IPS-18c (cell line): ENCODE measurements around the gene CSNK1D.

Source experiments
- H3K4me3 ChIP-seq: 2 replicates; pipeline ENCODE4 v1.7.0; 2013; ENCODE audit warnings: low read depth, mild to moderate bottlenecking, low read length, moderate library complexity; ENCODE audit not compliant: insufficient read depth
- H3K9me3 ChIP-seq: one replicate; pipeline ENCODE4 v1.6.1; 2013; ENCODE audit warnings: mild to moderate bottlenecking, low read length, moderate library complexity; ENCODE audit not compliant: control insufficient read depth, insufficient read depth

Gene CSNK1D

DNA sequence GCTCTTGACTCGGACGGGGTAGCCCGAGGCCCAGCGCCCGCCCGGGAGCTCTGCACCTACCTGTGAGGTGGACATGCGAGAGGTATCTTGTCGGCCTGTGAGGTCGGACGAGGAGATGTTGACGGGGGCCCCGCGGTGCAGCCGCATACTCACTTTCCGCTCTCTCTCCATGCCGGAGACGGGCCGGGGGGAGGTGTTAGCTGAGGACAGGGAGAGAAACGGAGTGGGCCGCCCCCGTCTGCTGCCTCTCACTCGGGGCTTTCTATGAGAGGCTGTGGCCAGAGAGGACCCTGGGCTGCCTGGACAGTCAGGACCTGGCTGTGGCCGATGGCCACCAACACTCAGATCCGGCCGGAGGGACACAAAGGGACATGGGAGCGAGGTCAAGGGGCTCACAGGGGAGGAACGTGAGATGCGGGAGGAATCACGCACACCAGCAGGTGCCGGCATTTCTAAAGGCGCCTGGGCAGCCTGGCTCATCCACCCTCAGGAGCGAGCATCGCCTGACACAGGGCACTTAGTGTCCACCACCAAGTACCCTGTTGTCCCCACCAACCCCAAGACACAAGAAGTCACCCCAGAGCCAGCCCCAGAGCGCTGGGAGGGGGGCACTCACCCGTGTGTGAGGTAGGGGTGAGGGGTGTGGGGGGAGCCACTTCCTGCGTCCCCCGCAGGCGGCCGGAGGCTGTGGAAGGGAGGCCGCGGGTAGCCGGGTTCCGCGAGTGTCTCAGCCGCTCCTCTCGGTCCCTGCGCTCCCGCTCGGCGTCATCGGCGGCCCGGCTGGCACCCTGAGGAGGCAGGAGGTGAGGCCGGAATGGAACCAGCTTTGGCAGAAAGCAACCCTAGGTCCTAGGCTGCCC is 24.5 kb downstream of the CSNK1D start:
- H3K9me3 ChIP-seq = no peaks in the 10 kb centered on the region
- H3K4me3 ChIP-seq = no peak overlapping the region

DNA sequence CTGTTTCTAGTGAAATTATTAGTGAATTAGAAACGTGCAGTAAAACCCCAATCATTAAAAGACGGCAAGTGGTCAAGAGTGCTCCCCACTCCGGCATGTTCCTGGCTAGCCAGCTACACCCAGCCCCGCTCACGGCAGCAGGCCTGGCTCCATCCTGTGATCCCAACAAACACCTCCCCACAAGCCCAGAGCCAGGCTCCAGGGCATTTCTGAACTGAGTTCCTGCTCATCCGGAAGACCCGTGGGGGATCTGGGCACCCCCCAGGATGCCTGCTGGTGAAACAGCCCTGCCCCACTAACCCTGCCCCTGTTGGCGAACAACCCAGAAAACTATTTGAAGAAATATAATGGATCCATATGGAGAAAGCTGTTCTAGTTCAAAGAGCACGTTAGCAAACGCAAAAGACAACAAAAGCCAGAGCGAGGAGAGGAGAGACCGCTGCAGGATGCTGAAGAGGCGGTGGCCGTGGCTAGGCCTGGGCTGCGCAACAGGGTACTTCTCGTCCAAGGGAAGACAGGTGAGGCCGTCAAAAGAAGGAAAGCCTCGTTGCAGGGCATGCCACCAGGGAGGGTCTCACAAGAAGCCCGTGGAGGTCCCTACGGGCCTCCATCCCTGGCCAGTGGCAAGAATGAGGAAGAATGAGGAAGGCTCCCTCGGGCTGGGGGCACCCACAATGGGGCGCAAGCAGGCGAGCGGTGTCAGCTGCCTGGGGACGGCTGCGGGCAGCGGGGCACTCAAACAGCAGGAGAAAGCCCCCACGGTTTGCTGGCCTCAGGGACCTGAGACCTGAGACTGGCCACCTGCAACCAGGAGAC is 25.4 kb downstream of the CSNK1D start:
- Histone ChIP-seq H3K4me3 (no peak overlapping the region), H3K9me3 (no peaks in the 10 kb centered on the region)

DNA sequence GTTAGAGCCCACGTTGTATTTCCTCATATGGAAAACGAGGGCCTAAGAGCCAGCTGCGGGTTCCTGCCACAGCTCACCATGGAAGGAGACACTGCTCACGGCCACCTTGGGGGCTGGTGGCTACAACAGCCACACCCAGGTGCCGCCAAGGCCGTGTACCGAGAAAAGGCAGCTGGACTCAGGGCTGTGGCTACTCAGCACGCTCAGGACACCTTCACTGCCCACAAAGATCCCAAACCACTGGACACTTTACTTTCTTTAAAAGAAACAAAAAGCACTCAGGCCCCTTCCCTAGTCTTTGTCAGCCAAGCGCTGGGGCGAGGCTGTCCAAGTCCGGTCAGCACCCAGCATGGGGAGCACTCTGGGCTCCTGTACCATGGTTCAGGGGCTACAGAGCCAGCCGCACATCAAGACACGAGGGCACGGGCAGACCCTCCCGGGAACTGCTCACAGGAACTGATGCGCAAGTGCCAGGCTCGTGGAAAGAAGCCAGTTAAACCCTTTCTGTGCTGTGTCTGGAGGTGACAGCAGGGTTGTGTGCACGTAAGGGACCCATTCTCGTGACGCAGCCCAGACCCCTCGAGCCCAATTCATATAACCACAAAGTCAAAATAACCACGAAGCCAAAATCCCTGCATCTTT is 26.2 kb downstream of the CSNK1D start:
- H3K4me3 ChIP-seq = no peak overlapping the region
- H3K9me3 ChIP-seq = no peaks in the 10 kb centered on the region

DNA sequence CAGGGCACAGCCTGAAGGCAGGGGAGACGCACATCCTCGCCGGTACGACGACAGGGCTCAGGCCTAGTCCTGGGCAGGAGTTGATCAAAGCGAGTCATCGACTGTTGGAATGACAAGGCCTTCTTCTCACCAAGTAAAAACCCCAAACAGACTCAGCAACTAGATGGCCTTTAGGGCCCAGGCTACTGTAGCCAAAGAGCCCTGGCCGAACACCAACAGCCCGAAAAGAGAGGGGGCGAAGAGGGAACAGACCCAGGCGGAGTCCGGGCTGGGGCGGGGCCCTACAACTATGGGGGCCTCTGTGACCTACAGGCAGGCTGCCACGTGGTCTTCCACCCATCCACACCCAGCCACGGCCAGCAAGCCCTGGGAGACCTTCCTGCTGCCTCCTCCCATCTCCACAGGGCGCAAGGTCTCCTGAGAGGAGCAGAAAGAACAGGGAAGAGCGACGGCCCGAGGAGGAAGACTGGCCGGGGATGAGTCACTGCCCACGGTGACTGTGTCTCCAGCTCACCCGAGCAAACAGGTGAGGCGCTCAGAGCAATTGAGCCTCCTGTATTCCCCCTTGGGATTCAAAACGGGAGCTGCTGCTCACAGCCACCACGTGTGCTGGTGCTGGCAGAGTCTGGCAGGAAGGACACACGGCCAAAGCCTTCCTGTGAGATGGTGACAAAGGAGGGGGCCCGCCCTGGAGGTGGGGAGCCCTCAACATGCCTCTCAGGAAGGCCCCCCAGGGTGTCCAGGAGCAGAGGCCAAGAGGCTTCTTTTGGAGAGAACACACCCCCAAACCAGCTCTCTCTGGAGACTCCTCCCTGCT is 26.9 kb downstream of the CSNK1D start:
- Histone ChIP-seq H3K4me3 (no peak overlapping the region), H3K9me3 (no peaks in the 10 kb centered on the region)

DNA sequence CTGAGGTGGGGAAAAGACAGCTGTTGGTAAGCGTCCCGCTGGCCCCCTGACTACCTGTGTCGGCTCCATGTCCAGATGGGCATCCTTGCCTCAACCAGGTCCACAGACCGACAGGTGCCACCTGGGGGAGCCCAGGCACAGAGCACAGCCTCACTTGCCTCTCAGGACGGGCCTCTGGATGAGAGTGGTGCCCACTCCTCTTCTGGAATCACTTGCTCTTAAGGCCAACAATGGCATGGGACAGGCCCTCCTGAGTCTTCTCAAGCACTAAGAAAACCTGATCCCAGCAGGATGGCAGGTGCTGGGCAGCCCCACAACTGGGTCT is 27.5 kb downstream of the CSNK1D start:
- Histone ChIP-seq H3K4me3 (no peak overlapping the region), H3K9me3 (no peaks in the 10 kb centered on the region)

DNA sequence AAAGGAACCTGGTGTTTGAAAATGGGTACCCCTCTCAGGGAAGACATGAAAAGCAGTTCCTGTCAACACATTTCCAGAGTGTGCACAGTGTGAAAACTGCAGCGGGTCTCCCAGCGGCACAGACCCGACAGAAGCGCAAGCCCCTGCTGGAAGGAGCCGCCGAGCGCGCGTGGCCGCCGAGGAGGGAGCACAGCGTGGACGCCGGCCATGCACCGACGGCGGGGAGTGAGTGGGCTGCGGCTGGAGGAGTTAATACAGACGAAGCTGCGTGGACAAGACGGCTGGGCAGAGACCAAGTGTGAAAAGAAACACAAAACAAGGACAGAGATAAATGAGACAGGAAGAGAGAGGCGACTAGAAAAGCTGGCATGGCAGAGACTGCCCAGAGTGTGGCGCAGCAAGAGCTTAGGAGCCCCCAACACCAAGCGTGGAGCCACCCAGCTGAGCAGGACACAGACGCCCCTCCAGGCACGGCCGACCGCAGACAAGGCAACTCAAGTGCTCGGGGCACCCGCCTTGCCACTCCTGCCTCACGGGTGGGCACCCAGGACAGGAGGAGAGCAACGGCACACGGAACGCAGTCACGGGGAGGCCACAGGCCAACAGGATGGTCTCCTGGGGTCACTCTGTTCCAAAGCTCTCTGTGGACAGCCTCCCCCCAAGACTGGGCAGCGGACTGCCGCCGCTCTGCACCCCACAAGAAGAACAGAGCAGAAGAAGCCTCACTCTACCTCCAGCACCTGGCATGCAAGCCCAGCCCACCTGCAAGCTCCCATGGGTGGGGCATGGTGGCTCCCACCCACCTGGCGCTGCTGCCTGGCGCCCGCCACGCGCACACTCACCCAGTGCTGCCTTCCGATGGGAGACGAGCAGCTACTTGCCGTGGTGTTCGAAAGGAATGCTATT is 28.1 kb downstream of the CSNK1D start:
- Histone ChIP-seq H3K4me3 (no peak overlapping the region), H3K9me3 (no peaks in the 10 kb centered on the region)

DNA sequence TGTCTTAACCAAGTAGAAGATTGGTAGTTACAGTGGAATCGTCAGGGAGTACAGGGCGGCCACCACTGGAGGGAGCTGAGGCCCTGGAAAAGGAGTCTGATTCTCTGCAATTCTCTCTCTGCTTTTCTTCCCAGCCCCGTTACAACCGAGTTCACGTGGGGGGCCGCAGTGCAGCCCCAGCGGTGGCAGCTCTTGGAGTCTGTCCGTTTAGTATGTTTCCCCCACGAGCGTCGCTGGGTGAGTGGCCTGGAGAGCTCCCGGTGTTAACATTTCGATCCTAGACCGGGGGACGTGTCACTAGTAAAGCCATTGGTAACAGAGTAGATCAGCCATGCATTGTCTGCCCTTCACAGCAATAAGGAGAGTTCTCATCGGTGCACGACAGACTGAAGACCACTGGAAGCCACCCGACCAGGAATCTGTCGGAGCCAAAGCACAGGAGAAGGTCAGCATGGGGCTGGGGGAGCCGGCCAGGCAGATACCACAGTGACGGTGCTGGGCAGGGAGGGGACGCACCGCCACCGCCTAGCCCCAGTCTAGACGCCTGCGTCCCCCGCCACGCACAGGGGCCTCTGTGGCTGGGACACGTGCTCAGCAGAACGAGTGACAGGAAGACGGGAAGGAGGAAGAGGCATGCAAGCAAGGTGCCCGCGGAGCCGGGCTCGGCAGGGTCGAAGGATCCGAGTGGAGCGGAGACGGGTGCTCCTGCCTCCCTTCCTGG is 28.9 kb downstream of the CSNK1D start:
- H3K4me3 ChIP-seq = no peak overlapping the region
- H3K9me3 ChIP-seq = no peaks in the 10 kb centered on the region

DNA sequence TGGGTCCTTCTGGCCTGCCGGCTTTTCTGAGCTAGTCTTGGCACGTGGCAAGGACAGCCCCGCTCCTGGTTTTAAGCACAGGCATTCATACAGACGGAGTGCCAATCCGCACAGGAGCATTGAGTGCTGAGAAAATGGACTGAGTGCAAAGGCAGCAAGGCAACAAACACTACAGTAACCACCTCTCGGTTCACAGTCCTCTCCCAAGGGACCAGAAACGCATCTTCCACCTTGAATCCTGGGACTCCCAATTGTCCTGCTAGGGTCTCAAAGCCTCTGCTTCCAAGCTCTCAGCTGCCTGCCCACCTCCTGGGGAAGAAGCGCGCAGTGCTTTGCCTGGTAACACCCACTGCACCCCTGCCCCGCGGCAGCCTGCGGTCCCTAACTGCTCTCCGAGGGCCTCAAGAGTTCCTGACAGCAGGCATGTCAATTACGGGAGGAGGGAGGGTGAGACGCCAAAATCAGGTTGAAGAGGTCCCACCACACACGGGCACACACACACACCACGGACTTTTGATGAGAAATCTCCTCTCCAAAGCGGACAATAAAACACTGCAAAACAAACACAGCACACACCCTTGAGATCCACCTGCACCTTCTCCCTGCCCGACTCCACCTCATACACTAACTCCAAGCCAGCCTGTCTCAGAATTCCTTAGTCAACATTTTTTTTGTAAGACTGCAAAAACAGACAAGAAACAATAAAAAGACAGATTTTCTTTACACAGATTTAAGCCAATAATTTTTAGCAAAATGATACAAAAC is 29.7 kb downstream of the CSNK1D start:
- H3K4me3 ChIP-seq = no peak overlapping the region
- no peaks in the 10 kb centered on the region for H3K9me3 ChIP-seq

DNA sequence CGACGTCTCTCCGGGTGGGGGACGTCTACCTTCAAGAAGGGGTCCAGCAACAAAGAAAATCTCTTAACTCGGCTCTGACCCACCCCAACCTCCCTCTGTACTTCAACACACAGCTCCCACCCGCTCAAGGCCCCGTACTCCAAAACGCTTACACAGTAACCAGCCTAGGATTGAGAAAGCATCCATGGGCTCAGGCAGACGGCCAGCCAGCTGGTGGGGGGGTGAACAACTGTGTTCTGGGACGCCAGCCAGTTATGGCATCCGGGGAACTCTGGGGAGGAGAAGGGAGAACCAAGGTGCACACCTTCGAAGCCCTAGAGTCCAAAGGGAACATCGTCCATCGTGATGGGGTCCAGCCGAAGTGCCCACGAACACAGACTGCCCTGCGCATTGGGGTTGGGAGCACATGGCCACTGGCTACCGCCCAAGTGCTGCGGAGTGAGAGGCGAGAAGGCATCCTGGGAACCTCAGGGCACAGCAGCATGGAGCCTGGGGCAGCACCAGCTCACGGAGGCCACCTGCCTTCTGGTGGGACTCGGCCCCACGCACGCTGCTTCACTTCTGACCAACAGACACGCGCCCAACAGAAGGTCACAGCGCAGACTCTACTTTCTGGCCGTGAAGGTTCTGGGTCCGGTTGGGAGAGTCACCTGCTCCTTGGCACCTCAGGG is 30.4 kb downstream of the CSNK1D start:
- H3K4me3 ChIP-seq = no peak overlapping the region
- H3K9me3 ChIP-seq = no peaks in the 10 kb centered on the region

DNA sequence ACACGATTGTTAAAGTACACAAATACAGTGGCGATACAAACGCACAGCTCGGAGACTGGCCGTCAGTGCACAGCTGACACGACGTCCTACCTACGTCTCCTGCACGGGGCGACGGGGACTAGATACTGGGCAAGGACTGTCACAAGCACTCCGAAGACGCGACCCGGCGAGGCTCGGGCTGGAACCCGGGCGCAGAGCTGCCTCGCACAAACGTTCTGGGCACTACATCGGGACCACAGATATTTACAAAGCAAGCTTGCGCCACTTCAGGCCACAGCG is 30.9 kb downstream of the CSNK1D start:
- no peak overlapping the region for H3K4me3 ChIP-seq
- H3K9me3 ChIP-seq = no peaks in the 10 kb centered on the region

DNA sequence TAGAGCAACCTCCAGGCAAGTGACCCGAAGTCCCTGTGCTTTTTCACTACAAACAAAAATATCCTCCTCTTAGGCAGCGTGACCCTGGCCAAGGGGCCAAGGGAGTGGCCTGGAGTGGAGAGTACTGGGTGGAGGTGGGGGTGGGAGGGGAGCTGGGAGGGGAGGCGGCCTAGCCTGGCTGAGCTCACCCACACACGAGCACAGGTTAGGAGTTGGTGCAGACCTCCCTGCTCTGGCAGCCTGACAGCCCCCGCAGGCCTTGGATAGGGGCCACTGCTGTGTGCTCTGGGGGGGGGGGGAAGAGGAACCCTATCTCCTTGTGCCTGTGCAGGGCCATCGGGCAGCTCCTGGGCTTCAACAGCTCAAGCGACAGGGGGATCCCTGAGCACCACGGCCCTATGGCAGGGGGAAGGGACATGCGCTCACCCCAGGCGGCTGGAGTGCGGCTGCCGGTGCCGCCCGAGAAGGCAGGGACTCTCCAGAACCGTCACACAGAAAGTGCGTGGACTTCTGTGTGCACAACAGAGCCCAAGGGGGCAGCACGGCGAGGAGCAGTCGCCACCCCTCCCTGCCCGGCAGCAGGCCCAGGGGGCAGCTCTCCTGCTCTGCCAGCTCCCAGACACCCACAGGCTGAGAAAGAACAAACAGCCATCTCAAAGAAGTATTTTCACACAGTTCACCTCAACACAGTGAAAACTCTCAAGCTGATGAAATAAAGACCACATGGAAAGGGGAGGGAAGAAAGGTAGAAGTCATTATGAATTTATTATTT is 31.4 kb downstream of the CSNK1D start:
- H3K4me3 ChIP-seq = no peak overlapping the region

DNA sequence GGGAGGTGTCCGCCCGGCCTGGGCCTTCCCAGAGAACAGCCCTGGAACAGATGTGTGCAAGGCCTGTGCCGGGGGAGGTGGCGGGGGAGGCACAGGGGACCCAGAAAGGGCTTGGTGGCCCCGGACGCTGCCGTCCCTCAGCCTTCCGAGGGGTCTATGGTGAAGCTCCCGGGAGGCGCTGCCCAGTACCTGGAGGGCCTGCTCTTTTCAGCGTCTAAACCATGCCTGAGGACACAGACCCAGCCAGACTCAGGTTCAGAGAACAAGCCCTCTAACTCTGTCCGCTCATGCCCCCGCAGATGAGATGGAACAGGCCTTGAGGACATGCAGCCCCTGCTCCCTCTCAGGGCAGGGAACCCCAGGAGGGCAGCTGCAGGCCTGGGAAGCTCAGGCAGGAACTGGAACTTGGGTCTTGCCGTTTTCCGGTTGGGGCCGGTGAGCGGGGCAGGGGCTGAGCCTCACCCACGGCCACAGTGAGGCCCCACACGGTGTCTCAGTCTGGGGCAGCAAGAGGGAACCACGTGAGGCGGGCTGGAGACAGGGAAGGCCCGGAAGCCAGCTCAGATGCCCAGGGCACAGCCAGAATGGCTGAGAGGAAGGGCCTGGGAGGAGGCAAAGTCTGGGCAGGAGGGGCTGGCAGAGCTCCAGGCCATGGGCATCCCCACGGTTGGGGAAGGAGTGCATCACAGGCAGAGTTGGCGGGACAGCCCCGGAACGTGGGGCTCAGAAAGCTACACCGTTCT is 32.1 kb downstream of the CSNK1D start:
- Histone ChIP-seq H3K4me3 (no peak overlapping the region), H3K9me3 (no peaks in the 10 kb centered on the region)

More for the DNA sequence above, 31.4 kb downstream of the CSNK1D start:
- no peaks in the 10 kb centered on the region for H3K9me3 ChIP-seq

DNA sequence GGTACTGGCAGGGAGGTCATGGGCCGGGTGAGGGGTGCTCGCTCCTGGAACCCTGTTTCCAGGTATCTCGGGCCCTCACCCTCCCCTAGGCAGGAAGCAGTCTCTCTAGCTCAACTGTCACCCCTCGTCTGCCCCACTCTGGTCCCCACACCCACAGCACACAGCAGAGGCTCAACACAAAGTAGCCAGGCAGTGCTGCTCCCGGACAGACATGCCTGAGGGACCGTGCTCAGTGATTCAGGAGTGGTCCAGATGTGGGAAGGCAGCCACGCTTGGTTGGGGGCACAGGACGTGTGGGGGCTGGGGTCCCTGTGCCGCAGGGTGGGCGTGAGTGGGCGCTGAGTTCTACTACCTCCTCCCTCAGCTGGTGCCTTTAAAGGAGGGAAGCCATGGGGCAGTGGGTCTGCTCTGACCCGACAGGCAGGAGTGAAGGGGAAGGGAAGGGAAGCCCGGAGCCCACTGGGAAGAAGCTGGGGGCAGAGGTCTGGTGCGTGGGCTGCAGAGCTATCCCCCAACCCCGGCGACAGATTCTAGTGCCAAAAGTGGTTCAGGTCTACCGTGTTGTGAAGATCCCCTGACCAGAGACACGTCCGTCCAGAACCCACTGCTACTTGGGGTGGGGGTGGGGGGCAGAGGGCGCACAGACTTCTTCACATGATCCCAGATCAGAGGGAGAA is 32.9 kb downstream of the CSNK1D start:
- Histone ChIP-seq H3K4me3 (no peak overlapping the region), H3K9me3 (no peaks in the 10 kb centered on the region)
